K562 (cell line): ENCODE results near the gene PABPC1L. TPM values are rescaled to one million over a fixed set of nuclear protein-coding genes. Genes with fewer than 3 reads are reported as not detected.

Experiments
- ATF3 ChIP-seq, 2 experiments: fragments of 450-650 bp in 1 of 2; sonication (generic) in 1 of 2; formaldehyde crosslinking in 1 of 2; IDR thresholded peaks in 1 of 2; conservative IDR thresholded peaks in 1 of 2; 2 replicates each; pipeline versions ENCODE4 v1.6.1 to v1.8.1; 2016 to 2023; ENCODE audit warnings: mild to moderate bottlenecking in 2 of 2, moderate library complexity in 2 of 2, inconsistent platforms in 1 of 2, missing genetic modification reagents in 1 of 2
- CEBPG ChIP-seq, 3 experiments: fragments of 200-800 bp in 1 of 3; sonication (Bioruptor generic) in 1 of 3; sonication (generic) in 1 of 3; formaldehyde crosslinking in 1 of 3; IDR thresholded peaks in 2 of 3; conservative IDR thresholded peaks in 1 of 3; 2 replicates each; pipeline versions ENCODE4 v1.6.1 to v1.8.0; 2016 to 2022; ENCODE audit warnings: missing compliant biosample characterization in 2 of 3, missing genetic modification characterization in 2 of 3, mild to moderate bottlenecking in 1 of 3, missing genetic modification reagents in 1 of 3
- E2F1 ChIP-seq: sonication (generic); formaldehyde crosslinking; IDR thresholded peaks from 2 replicates; pipeline ENCODE4 v1.8.1; 2023; ENCODE audit warnings: mild to moderate bottlenecking, missing genetic modification reagents, moderate library complexity
- E2F6 ChIP-seq, 2 experiments: IDR thresholded peaks; 2 replicates each; pipeline ENCODE4 v1.6.1; 2011; ENCODE audit warnings: borderline replicate concordance in 1 of 2, control low read depth in 1 of 2, low read depth in 1 of 2, low read length in 1 of 2, mild to moderate bottlenecking in 1 of 2, mixed read lengths in 1 of 2, moderate library complexity in 1 of 2; ENCODE audit not compliant: insufficient read depth in 1 of 2, insufficient read length in 1 of 2, poor library complexity in 1 of 2, severe bottlenecking in 1 of 2; ENCODE audit errors: extremely low read depth in 1 of 2
- FOXA3 ChIP-seq, 2 experiments: fragments of 450-650 bp in 1 of 2; sonication (generic) in 1 of 2; formaldehyde crosslinking; IDR thresholded peaks in 1 of 2; conservative IDR thresholded peaks in 1 of 2; 2 replicates each; pipeline versions ENCODE4 v1.4.0 to v1.8.0; 2020 to 2022; ENCODE audit warnings: mild to moderate bottlenecking in 2 of 2, missing genetic modification reagents in 1 of 2
- HNRNPLL ChIP-seq: fragments of 200-400 bp; formaldehyde crosslinking; IDR thresholded peaks from 2 replicates; pipeline ENCODE4 v1.6.1; 2017; ENCODE audit warnings: low read length, low read depth, mild to moderate bottlenecking; ENCODE audit not compliant: poor library complexity, severe bottlenecking
- IRF2 ChIP-seq: sonication (generic); formaldehyde crosslinking; IDR thresholded peaks from 2 replicates; pipeline ENCODE4 v1.8.1; 2022; ENCODE audit warnings: mild to moderate bottlenecking, missing genetic modification reagents
- PREB ChIP-seq: sonication (generic); formaldehyde crosslinking; IDR thresholded peaks from 2 replicates; pipeline ENCODE4 v1.8.1; 2023; ENCODE audit warnings: mild to moderate bottlenecking, missing genetic modification reagents
- ZNF23 ChIP-seq: fragments of 250-450 bp; sonication (Bioruptor Pico); IDR thresholded peaks from 2 replicates; pipeline ENCODE4 v1.4.0; 2020; ENCODE audit warnings: mild to moderate bottlenecking
- ZNF318 ChIP-seq, 2 experiments: fragments of 450-650 bp; IDR thresholded peaks; 2 replicates each; pipeline ENCODE4 v1.6.1; 2016; ENCODE audit warnings: mild to moderate bottlenecking in 2 of 2, borderline replicate concordance in 1 of 2, low read depth in 1 of 2, moderate library complexity in 1 of 2
- ZNF384 ChIP-seq: IDR thresholded peaks from 2 replicates; pipeline ENCODE4 v1.6.1; 2012; ENCODE audit warnings: low read depth, low read length, improper control_type of control experiment
- polyA plus RNA-seq, 8 experiments: library from polyadenylated mRNA; depleted of rRNA in 4 of 8; stranded (reverse) in 5 of 8; unstranded in 3 of 8; fragments of >200 nt; fragmentation: Nextera tagmentation in 2 of 8; fragmentation: Illumina TruSeq in 1 of 8; extraction: Ambion mirVana in 2 of 8; extraction: Trizol in 1 of 8; gene quantifications; 2 replicates each; pipeline versions ENCODE4 v1.2.1 to v1.2.3, GENCODE V29; 2011 to 2014; ENCODE audit warnings: inconsistent platforms in 1 of 8, missing spikeins in 1 of 8
- total RNA-seq, 7 experiments: library from RNA; depleted of rRNA in 6 of 7; stranded (reverse); fragments of >200 nt in 6 of 7; fragmentation: Illumina TruSeq in 2 of 7; extraction: Trizol in 2 of 7; gene quantifications; 2 replicates each; pipeline versions ENCODE4 v1.2.1 to v1.2.3, GENCODE V29; 2011 to 2021; ENCODE audit warnings: low replicate concordance in 1 of 7

Gene PABPC1L
- total and polyA plus RNA-seq, 9 of the 15 experiments (the other 6 are each of a cell fraction or from before 2014, with no cell fraction given) = 6.0 to 90.3 (median 15.8) TPM

DNA sequence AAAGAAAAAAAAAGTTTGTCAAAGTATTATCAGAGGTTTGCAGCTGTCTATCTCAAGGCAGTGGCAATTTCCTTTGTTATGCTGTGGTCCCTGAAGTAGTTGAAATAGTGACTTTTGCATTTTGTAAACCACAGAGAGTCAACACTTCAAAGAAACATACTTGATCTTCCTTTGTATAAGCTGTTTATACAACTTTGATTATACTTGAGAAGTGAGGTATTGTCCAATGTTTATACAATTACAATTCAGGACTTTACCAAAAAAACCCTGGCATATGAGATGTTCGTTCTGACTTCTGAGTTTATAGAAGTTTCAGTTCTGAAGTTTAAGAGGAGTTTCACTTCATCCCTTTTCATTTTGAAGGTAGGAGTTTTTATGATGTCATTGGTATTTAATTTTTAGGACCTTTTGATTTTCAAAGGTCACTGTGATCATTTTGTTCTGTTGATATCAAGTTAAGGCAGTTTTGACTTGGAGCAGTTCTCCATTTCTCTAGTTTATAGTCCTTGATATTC, 60.4 kb downstream of the PABPC1L start (continued):
- peak; percentile 23; the same call in 1 of the 2 replicates for TF ChIP-seq ATF3 (IDR thresholded peaks at IDR 0.05)
- TF ChIP-seq ATF3 (CRISPR knock-in tag; conservative IDR thresholded peaks at IDR 0.05) = no peak
- TF ChIP-seq ZNF23 = no peak
- no peak for TF ChIP-seq E2F6 (IDR thresholded peaks at IDR 0.05; ENCODE audit: borderline replicate concordance in 1 of 2, extremely low read depth in 1 of 2, insufficient read depth in 1 of 2, insufficient read length in 1 of 2, low read depth in 1 of 2, low read length in 1 of 2, poor library complexity in 1 of 2, severe bottlenecking in 1 of 2)
- peak in 1 of 2 experiments; percentile 78; a peak in 2 of 4 replicates for TF ChIP-seq FOXA3 (CRISPR knock-in tag; conservative IDR thresholded peaks at IDR 0.05 in 1 of 2, IDR thresholded peaks at IDR 0.05 in 1 of 2)
- TF ChIP-seq PREB (CRISPR knock-in tag) = no peak
- no peak for TF ChIP-seq HNRNPLL
- TF ChIP-seq ZNF318 (IDR thresholded peaks at IDR 0.05; ENCODE audit: borderline replicate concordance in 1 of 2, low read depth in 1 of 2) = no peak
- TF ChIP-seq ZNF384 = peak; percentile 73
- no peak for TF ChIP-seq CEBPG (CRISPR knock-in tag; IDR thresholded peaks at IDR 0.05)
- no peak for TF ChIP-seq CEBPG (tag; conservative IDR thresholded peaks at IDR 0.05 in 1 of 2, IDR thresholded peaks at IDR 0.05 in 1 of 2)
- TF ChIP-seq IRF2 (CRISPR knock-in tag) = no peak
- TF ChIP-seq E2F1 (CRISPR knock-in tag) = no peak
